HG02885 (cell line): ENCODE results near the gene PPP1R12A.
A peak's percentile ranks its signal among the peaks of the same experiment; 100 is the strongest.
"Not testable (repeated sequence)": the region's sequence is repeated elsewhere in the genome, so short reads cannot be mapped to it uniquely, and the experiment has no call there.

Source experiments
- ATAC-seq: cut with Tn5 transposase; IDR thresholded peaks from one replicate; pipeline ENCODE4 v1.9.1; 2021; ENCODE audit warnings: mild to moderate bottlenecking; ENCODE audit not compliant: unreplicated experiment, poor library complexity

PPP1R12A gene

DNA sequence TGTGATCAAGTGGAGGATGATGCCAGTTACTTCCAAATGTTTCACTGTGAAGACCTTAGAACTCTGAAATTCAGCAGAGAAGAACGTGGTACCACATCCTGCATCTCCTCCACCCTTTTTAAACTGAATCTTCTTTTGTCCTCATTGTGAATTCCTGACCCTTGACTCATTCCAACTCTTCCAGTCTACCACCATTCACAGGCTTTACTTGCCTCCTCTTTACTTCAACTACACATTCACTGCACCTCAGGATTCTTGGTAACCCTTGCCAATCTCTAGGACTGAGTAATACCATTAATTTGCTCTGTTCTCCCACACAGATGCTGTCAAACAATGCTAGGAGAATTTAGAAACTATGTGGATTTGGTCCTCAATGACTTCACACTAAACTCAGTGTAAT lies 37.3 kb downstream of the PPP1R12A start:
- no peak for ATAC-seq

DNA sequence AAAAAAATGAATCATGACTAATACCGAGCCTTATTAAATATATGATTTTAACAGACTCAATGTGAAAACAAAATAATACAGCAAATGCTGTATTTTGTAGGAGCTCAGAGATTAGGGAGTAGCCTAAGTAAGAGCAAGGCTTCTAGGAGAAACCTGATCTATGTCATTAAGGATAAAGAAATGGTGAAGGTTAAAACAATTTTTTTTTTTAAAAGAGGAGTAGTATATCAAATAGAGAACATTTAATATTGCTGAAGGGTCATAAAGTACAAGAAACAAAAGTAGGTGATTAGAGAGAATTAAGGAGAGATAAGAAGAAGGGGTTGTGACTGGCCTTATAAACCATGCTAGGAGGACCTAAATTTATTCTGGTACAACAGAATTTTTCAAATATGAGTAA lies 39.1 kb downstream of the PPP1R12A start:
- ATAC-seq: no peak

DNA sequence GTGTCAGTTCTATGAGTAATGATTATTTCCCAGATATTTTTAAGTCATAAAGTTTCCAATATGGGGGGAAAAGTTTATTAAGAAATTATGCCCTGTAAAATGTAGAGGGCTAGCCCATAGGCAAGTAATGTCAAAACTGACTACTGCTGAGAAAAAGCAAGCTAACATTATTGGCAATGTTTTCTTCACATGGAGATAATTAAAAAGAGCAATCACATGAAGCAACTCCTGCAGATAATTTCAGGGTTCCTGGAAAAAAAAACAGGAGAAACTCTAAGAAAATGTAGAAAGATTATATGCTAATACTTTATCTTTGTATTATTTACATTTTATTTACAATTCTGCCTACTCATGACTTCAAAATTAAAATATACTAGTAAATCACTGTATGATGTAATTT lies 39.8 kb downstream of the PPP1R12A start:
- ATAC-seq: no peak

DNA sequence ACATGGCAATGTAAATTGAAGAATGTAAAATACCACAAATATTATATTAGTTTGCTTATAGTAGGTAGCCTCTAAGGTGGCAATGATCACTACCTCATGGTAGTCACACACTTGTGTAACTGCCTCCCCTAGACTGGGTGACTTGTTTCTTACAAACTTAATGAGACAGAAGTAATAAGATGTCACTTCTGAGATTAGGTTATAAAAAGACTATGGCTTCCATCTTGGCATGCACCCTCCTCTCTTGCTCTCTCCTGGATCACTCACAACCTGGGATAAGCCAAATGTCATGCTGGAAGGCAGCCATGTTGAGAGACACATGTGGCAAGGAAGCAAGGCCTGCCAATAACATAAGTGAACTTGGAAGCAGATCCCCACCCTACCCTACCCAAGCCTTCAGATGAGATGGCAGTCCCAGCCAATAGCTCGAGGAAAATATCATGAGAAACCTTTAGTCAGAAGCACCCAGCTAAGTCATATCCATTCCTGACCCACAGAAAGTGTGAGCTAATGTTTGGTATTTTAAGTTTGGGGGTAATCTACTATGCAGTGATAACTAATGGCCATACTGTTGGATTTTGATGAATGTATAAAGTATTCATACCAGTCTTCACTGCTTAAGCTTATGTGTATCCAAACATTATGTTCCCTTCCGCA lies 43.3 kb downstream of the PPP1R12A start:
- no peak for ATAC-seq

DNA sequence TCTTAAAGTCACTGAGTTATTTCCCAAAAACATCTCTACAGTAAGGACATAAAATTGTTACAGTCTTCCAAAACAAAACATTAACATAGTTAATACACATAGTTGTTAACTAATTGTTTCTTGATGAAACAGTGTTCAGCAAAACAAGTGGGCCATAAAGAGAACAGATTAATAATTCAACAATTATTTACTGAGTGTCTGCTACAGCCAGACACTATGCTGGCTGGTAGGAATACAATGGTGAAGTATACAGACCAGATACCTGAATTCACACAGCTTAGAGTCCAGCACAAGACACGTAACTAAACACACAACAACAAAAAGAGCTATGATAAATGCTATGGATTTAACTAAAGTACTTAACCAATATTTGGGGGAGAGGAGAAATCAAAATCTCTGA lies 47.0 kb downstream of the PPP1R12A start:
- no peak for ATAC-seq

DNA sequence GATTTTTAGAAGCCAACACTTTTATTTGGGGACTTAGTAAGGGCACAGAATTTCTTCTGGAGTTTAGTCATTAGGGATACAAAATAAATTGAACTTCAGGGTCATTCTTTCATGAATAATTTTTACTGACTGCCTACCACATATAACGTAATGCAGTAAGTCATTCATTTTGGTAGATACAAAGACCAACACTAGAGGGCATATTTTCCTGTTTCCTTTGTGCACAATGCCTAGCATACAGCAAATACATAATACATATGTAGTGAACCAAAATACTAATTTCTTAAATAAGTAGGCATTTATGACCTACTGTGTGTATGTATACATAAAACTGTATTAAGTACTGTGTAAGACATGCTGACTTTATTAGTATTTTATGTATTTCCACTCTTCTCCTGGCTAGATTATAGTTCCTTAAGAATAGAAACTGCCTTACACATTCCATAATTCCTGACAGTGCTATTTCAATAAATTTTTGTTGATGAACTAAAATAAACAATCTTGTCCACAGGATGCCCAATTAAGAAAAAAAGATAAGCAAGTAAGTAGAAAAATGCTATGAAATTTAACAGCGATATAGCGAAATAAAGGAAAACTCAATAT lies 47.9 kb downstream of the PPP1R12A start:
- ATAC-seq: peak; percentile 86

DNA sequence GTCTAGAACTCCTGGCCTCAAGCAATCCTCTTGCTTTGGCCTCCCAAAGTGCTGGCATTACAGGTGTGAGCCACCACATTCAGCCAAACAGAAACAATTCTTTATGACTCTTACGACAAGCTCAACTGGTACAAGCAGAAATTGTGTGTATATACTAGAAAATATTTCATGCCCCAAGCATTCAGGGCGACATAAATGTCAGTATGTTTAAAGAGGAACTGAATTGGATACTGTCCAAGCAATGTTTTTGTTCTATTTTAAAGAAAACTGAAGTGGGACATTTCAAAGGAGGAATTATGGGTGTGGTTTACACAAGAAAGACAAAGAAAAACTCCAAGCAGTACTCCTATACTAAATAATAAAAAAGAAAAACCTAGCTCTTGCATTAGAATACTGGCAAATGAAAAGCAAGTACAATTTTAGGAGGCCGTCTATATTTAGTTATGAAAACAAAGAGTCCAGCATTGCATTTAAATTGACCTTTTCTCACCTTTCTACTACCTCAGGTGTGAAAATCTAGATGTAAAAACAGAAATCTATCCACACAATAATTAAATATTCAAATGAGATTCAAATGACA lies 48.9 kb downstream of the PPP1R12A start:
- no peak for ATAC-seq

DNA sequence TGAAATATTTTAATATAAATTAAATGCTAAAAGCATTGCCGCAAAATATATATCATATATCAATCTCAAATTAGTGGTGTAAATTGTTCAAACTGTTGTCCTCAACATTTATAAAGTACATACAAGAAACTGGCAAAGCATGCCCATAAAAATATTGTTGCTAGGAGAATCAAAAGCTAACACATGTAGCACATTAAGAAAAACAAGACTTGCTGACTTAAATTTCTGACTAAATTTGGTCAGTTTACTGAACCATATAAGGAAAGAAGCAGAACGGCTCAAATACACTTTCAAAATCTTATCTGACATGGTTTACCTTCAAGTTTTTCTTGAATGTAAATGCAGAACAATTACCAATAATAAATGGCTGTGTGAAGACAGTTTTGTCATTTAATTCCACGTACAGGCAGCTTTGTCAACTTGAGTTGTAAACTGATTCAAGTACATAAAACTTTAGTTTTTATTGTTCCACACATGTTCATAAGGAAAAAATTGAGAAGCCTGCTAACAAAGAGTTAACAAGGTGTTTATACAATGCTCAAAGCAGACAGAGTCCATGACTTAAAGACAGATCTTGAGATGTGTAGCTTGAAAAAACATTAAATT lies 50.4 kb downstream of the PPP1R12A start:
- ATAC-seq: no peak

DNA sequence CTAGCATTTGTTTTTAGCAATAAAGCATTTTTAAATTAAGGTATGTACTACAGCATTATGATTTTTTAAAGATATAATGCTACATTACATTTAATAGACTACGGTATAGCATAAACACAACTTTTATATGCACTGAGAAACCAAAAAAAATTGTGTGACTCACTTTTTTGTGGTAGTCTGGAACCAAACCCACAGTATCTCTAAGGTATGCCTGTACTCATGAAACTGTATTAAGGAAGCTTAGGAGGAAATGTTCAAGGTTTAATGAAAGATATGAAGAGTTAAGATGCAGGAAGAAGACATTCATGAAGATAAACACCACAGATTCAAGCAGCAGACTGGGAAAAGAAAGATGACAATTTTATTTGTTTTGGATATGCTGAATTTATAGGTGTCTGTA lies 51.7 kb downstream of the PPP1R12A start:
- ATAC-seq: no peak

DNA sequence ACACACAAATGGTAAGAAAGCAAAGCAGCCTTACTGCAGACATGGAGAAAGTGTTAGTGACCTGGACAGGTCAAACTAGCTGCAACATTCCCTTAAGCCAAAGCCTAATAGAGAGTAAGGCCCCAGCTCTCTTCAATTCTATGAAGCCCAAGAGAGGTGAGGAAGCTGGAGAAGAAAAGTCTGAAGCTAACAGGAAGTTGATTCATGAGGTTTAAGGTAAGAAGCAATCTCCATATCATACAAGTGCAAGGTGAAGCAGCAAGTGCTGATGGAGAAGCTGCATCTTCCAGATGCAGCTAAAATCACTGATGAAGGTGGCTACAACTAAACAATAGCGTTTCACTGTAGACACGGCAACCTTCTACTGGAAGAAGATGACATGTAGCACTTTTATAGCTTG lies 53.5 kb downstream of the PPP1R12A start:
- ATAC-seq: no peak

DNA sequence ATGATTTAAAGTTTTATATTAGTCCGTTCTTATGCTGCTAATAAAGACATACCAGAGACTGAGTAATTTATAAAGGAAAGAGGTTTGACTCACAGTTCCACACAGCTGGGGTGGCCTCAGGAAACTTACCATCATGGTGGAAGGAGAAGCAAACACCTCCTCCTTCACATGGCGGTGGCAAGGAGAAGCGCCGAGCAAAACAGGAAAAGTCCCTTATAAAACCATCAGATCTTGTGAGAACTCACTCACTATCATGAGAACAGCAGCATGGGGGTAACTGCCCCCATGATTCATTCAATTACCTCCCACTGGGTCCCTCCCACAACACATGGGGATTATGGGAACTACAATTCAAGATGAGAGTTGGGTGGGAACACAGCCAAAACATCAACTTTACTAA lies 56.4 kb downstream of the PPP1R12A start:
- ATAC-seq: not testable (repeated sequence)

DNA sequence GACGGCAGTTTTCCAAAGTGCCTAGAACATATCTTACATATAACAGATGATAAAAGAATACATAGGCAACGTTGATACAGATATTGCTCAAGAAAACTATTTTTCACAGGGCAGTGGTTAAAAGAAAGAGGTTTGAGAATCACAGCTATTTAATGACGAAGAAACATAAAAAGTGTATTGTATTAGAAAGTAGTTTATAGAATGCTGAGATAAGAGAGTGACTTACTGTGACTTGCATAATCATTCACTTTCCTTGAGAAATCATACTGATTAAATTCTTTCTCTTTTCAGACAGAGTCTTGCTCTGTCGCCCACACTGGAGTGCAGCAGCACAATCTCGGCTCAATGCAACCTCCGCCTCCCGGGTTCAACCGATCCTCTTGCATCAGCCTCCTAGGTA lies 57.7 kb downstream of the PPP1R12A start:
- ATAC-seq: no peak

DNA sequence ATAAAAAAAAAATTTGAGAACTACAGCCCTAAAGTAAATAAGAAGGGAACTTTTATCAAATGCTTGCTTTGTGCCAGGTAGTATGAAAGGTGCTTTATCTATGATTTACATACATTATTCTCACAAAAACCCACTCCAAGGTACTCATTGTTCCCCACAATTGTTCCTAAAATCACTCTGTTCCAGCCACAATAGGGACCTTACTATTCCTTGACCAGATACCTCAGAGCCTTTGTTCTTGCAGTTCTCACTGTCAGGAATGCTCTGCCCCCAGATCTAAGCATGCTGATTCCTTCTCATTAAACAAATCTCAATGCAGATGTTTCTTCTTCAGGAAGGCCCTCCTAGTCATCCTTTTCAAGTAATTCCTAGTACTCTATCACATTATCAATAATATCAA lies 60.2 kb downstream of the PPP1R12A start:
- ATAC-seq: no peak

DNA sequence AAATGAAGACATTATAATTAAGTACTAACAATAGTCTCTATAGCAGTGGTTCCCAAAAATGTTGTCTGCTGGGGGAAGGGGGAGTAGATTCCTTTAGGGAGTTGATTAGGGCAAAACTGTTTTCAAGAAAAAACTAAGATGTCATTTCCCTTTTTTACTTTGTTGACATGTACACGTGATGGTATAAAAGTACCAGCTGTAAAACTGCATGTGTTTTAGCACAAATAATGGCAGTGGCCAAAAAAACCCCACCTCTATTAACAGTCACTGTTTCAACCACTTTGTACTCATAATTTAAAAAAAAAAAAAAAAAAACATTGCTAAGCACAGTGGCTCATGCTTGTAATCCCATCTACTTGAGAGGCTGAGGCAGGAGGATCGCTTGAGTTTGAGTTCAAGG lies 61.7 kb downstream of the PPP1R12A start:
- peak; percentile 71 for ATAC-seq

DNA sequence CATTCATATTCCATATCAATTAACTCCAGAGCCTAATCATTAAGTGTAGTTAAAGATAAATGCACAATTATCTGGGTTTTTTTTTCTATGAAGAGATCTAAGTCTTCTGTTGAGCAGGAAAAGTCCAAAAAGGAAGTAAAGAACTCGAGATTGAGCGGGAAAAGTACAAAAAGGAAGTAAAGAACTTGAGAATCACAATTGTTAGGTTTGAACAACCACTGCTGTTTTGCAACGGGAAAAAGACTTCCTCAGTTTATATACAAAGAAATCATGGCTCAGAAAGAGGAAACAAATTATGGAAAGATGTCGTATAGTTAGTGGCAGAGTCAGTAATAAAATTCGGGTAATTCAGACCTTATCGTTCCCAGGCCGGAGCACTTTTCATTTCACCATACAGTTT lies 63.3 kb downstream of the PPP1R12A start:
- no peak for ATAC-seq

DNA sequence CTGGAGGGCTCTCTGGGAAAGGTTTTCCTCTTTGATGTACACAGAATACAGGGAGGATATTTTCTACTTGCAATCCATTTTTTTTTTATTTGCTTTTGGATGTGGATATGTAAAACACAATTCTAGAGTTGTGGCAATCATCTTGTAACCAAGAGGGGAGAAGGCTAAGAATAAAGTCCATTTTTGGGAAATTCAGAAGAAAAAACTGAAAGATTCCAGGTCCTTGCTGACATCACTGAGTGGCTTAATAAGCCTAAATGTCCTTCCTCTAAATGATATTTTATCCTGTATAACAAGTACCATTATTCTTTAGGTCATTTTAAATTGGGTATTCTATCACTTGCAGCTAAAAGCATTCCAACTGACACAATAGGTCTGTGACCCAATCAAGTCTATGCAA lies 64.0 kb downstream of the PPP1R12A start:
- no peak for ATAC-seq

DNA sequence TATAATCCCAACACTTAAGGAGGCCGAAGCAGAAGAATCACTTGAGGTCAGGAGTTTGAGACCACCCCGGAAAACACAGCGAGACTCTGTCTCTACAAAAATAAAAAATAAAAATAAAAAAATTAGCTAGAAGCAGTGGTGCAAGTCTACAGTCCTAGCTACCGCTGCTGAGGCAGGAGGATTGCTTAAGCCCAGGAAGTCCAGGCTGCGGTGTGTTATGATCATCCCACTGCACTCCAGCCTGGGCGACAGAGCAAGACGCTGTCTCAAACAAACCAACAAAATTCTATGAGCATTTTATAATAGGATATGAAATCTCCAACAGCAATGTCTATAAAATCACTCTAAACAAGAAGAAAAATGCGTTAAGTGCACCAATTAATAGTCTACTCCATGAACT lies 75.3 kb downstream of the PPP1R12A start:
- no peak for ATAC-seq

DNA sequence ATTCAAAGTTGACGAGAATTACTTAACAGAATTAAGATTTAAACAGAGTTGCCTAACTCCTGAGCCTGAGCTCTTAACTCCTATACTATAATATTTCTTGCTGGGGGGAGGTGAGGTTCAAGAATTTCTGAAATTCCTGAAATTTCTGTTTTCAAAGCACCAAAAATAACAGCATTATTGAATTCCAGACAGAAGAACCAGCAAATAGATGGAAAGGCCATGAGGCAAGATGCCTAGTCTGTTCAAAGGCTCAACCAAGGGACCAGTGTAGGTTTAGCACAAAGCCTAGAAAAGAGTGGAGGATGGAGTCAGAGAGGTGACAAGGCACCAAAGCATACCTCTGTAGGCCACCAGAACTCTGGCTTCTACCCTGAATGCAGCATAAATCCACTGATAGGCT lies 76.4 kb downstream of the PPP1R12A start:
- no peak for ATAC-seq

DNA sequence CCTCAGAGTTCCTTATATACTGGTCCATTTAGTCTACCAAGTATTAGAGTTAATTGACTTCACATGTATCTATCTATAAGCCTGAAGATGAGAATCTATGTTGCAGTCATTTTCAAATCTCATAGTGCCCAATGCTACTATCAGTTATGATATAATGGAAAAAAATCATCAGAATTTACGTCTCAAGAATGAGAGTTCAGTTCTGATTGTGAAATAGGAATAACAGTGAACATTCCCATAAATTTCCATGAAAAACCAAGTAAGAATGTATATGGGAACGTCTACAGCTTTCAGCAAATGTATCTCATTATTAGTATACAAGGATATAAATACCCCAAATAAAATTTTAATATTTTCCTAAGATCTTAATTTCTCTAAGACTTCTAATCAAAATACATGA lies 77.2 kb downstream of the PPP1R12A start:
- no peak for ATAC-seq

DNA sequence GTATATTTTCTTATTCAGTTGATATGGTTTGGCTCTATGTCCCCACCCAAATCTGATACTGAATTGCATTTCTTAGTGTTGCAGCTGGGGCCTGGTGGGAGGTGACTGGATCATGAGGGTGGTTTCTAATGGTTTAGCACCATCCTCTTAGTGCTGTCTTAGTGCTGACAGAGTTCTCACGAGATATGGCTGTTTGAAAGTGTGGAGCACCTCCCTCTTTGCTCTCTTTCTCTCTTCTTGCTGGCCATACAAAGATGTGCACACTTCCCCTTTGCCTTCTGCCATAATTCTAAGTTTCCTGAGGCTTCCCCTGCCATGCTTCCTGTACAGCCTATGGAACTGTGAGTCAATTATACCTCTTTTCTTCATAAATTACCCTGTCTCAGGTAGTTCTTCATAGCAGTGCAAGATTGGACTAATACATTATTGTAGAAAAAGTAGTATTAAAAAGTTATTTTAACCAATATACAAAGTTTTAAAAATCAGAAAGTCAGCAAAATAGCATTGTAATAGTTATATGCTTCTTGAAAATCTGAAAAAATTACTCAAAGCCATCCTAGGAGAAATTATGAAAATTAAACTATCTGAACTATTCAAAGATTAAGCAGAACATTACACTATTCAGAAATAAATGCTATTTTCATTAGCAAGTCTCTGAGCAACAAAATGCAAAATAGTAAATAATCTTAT lies 84.1 kb downstream of the PPP1R12A start:
- ATAC-seq: no peak

DNA sequence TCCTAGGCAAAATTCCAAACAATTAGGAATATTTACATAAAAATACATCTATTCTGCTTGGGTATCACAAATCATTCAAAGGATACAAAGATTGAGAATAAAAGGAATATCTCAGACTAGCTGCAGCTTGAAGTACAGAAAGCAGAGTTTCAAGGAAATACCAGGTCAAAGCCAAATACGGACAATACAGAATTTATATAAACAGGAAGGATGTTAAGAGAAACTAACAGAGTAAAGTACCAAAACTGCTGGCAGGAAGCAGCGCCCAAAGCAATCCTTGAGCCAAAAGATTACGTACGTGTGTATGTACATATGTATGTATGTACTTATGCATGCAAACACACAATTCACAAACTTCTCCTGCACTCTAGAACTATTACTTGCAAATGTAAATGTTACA lies 86.6 kb downstream of the PPP1R12A start:
- ATAC-seq: no peak
